IMR-90 (cell line): ENCODE results near the gene PCIF1. TPM values are rescaled to one million over a fixed set of nuclear protein-coding genes. Genes with fewer than 3 reads are reported as not detected.

Experiments used
- ATAC-seq: fragments of 200-7000 bp; cut with Tn5 transposase; 2 replicates; pipeline ENCODE4 v1.9.1; 2020; ENCODE audit warnings: low read depth, mild to moderate bottlenecking, moderate library complexity
- BruUV-seq: library from RNA; stranded (reverse); fragments of 400-500 nt; replicated peaks from 2 replicates; lab custom pipeline; 2021; lab: Mats Ljungman, UMichigan
- CTCF ChIA-PET: fragments of 300-600 bp; formaldehyde crosslinking; extraction: SDS; loops from one replicate; lab custom pipeline; 2021; ENCODE audit warnings: antibody characterized with exemption; lab: Yijun Ruan, JAX
- POLR2A ChIA-PET: fragments of 300-600 bp; sonication (Branson Sonifier 250); formaldehyde crosslinking; loops from one replicate; lab custom pipeline; 2022; ENCODE audit warnings: antibody characterized with exemption; ENCODE audit not compliant: unreplicated experiment; lab: Charles Lee
- DNase-seq: peaks from one replicate; pipeline ENCODE4 v3.0.0; 2013
- H2AFZ ChIP-seq: replicated peaks from 2 replicates; pipeline ENCODE3; 2013; ENCODE audit warnings: low read length, mild to moderate bottlenecking; ENCODE audit not compliant: poor library complexity
- H2AK5ac ChIP-seq: 2 replicates; pipeline ENCODE4 v1.6.1; 2013; ENCODE audit warnings: low read depth, low read length, inconsistent platforms
- H2AK9ac ChIP-seq: replicated peaks from 2 replicates; pipeline ENCODE3; 2013; ENCODE audit warnings: mild to moderate bottlenecking, low read depth, low read length, moderate library complexity; ENCODE audit not compliant: poor library complexity
- H2BK120ac ChIP-seq: 2 replicates; pipeline ENCODE4 v1.6.1; 2013; ENCODE audit warnings: low read depth, low read length, inconsistent platforms
- H2BK15ac ChIP-seq: 3 replicates; pipeline ENCODE4 v1.6.1; 2013; ENCODE audit warnings: low read depth, low read length, inconsistent platforms
- H2BK20ac ChIP-seq: 2 replicates; pipeline ENCODE4 v1.6.1; 2013; ENCODE audit warnings: low read depth, mild to moderate bottlenecking, inconsistent platforms, low read length, moderate library complexity
- H2BK5ac ChIP-seq: 2 replicates; pipeline ENCODE4 v1.6.1; 2013; ENCODE audit warnings: mild to moderate bottlenecking, low read depth, low read length, inconsistent platforms; ENCODE audit not compliant: poor library complexity, severe bottlenecking
- H3K14ac ChIP-seq: replicated peaks from 2 replicates; pipeline ENCODE4 v1.6.1; 2013; ENCODE audit warnings: low read depth, low read length, inconsistent platforms
- H3K18ac ChIP-seq: 2 replicates; pipeline ENCODE4 v1.6.1; 2013; ENCODE audit warnings: low read depth, low read length, control low read depth
- H3K23ac ChIP-seq: 2 replicates; pipeline ENCODE4 v1.6.1; 2013; ENCODE audit warnings: low read depth, low read length, inconsistent platforms
- H3K27ac ChIP-seq: 2 replicates; pipeline ENCODE4 v1.5.1; 2013; ENCODE audit warnings: mild to moderate bottlenecking, control low read depth, low read length; ENCODE audit not compliant: insufficient read depth
- H3K27me3 ChIP-seq: 2 replicates; pipeline ENCODE4 v1.6.1; 2013; ENCODE audit warnings: low read length; ENCODE audit not compliant: control insufficient read depth, insufficient read depth
- H3K36me3 ChIP-seq: 2 replicates; pipeline ENCODE4 v1.6.1; 2013; ENCODE audit warnings: low read length, mixed read lengths; ENCODE audit not compliant: control insufficient read depth, insufficient read depth
- H3K4ac ChIP-seq: 2 replicates; pipeline ENCODE4 v1.6.1; 2013; ENCODE audit warnings: low read depth, low read length, inconsistent platforms
- H3K4me1 ChIP-seq: 2 replicates; pipeline ENCODE4 v1.6.1; 2013; ENCODE audit warnings: low read length, mixed read lengths; ENCODE audit not compliant: control insufficient read depth, insufficient read depth
- H3K4me2 ChIP-seq: 2 replicates; pipeline ENCODE4 v1.6.1; 2013; ENCODE audit warnings: low read depth, mild to moderate bottlenecking, control low read depth, low read length, moderate library complexity
- H3K4me3 ChIP-seq: 2 replicates; pipeline ENCODE4 v1.5.1; 2013; ENCODE audit warnings: low read depth, mild to moderate bottlenecking, control low read depth, low read length, moderate library complexity; ENCODE audit not compliant: insufficient read depth
- H3K56ac ChIP-seq: 2 replicates; pipeline ENCODE4 v1.6.1; 2013; ENCODE audit warnings: low read length, inconsistent platforms; ENCODE audit not compliant: insufficient read depth; ENCODE audit errors: extremely low read depth
- H3K79me1 ChIP-seq, 2 experiments: 2 replicates each; pipeline ENCODE4 v1.6.1; 2013; ENCODE audit warnings: low read length in 2 of 2, inconsistent platforms in 1 of 2, low read depth in 1 of 2
- H3K9ac ChIP-seq: 2 replicates; pipeline ENCODE4 v1.6.1; 2013; ENCODE audit warnings: low read depth, low read length, control low read depth
- H3K9me1 ChIP-seq: 2 replicates; pipeline ENCODE4 v1.6.1; 2013; ENCODE audit warnings: low read length, inconsistent platforms; ENCODE audit not compliant: insufficient read depth
- H3K9me3 ChIP-seq: 2 replicates; pipeline ENCODE4 v1.6.1; 2013; ENCODE audit warnings: low read length; ENCODE audit not compliant: control insufficient read depth, insufficient read depth
- H4K20me1 ChIP-seq: 2 replicates; pipeline ENCODE4 v1.6.1; 2013; ENCODE audit warnings: low read length, inconsistent platforms; ENCODE audit not compliant: insufficient read depth
- H4K5ac ChIP-seq: 2 replicates; pipeline ENCODE4 v1.6.1; 2013; ENCODE audit warnings: mild to moderate bottlenecking, low read depth, low read length, control low read depth
- H4K8ac ChIP-seq, 2 experiments: 2 replicates each; pipeline ENCODE4 v1.6.1; 2013; ENCODE audit warnings: low read depth in 2 of 2, low read length in 2 of 2, control low read depth in 1 of 2, inconsistent platforms in 1 of 2
- H4K91ac ChIP-seq: 2 replicates; pipeline ENCODE4 v1.6.1; 2013; ENCODE audit warnings: low read depth, low read length, inconsistent platforms; ENCODE audit not compliant: insufficient read depth
- BHLHE40 ChIP-seq: fragments of 150-350 bp; IDR thresholded peaks from 2 replicates; pipeline ENCODE4 v1.6.1; 2016; ENCODE audit warnings: mild to moderate bottlenecking, low read depth, low read length
- FOS ChIP-seq: fragments of 150-350 bp; IDR thresholded peaks from 2 replicates; pipeline ENCODE4 v1.6.1; 2016; ENCODE audit warnings: low read depth, low read length
- MAFK ChIP-seq: IDR thresholded peaks from 2 replicates; pipeline ENCODE4 v1.6.1; 2012; ENCODE audit warnings: low read depth, low read length, improper control_type of control experiment
- MAZ ChIP-seq: IDR thresholded peaks from 2 replicates; pipeline ENCODE4 v1.6.1; 2012; ENCODE audit warnings: low read depth, mild to moderate bottlenecking, low read length, improper control_type of control experiment, moderate library complexity, borderline replicate concordance
- NFE2L2 ChIP-seq: fragments of 150-350 bp; IDR thresholded peaks from 2 replicates; pipeline ENCODE4 v1.6.1; 2016; ENCODE audit warnings: low read depth, mild to moderate bottlenecking, low read length
- POLR2A ChIP-seq: IDR thresholded peaks from 2 replicates; pipeline ENCODE4 v1.6.1; 2012; ENCODE audit warnings: mild to moderate bottlenecking, low read depth, low read length
- WGBS, 2 experiments: methylation state at CpG; one replicate each; pipeline versions ENCODE4 v1.1.5 to v1.1.7; 2013; ENCODE audit warnings: missing lambda C conversion rate in 2 of 2; ENCODE audit not compliant: insufficient read length in 1 of 2; ENCODE audit errors: extremely low coverage in 2 of 2; 5-methylcytosine and 5-hydroxymethylcytosine counted together
- dilution Hi-C: fragments of 300-500 bp; cut with HindIII; formaldehyde crosslinking; loops from one replicate; pipeline ENCODE4 v1.14.3; 2018; ENCODE audit warnings: low sequenced_read_pairs; ENCODE audit not compliant: unreplicated experiment
- in situ Hi-C: fragments of 300-500 bp; cut with MboI; formaldehyde crosslinking; loops from 3 replicates; pipeline ENCODE4 v1.14.3; 2019; ENCODE audit warnings: low sequenced_read_pairs, inconsistent platforms, mixed read lengths
- intact Hi-C: fragments of 100-400 bp; cut with micrococcal nuclease; formaldehyde crosslinking; loops from 2 replicates; pipeline ENCODE4 v1.10.0; 2022
- polyA plus RNA-seq, 3 experiments: library from polyadenylated mRNA; depleted of rRNA; stranded (reverse); fragments of >200 nt; gene quantifications; 2 replicates each; pipeline ENCODE4 v1.2.3, GENCODE V29; 2012; ENCODE audit warnings: low replicate concordance in 1 of 3
- total RNA-seq: library from RNA; depleted of rRNA; stranded (reverse); fragments of >200 nt; gene quantifications from 2 replicates; pipeline ENCODE4 v1.2.3, GENCODE V29; 2012
- TF ChIP-seq, protein P1 (sequence below): fragments of 150-350 bp; IDR thresholded peaks from 2 replicates; pipeline ENCODE4 v1.6.1; 2016; ENCODE audit warnings: low read depth, mild to moderate bottlenecking, low read length, moderate library complexity, borderline replicate concordance
- TF ChIP-seq, protein P2 (sequence below): conservative IDR thresholded peaks from 2 replicates; pipeline ENCODE4 v1.5.1; 2012; ENCODE audit warnings: mild to moderate bottlenecking, low read depth, low read length, improper control_type of control experiment

The PCIF1 gene
- total and polyA plus RNA-seq, 2 of the 4 experiments (the other 2 are of a cell fraction): 5.4 to 18.3 TPM

GRCh38 chr20:45886590-45887345 lies 47.7 kb upstream of the PCIF1 start (continued):
- TF ChIP-seq FOS: no peak

- no peak within 1 kb of the TSS for H3K23ac ChIP-seq
- H2AK5ac ChIP-seq: no peak within 1 kb of the TSS
- H2BK15ac ChIP-seq: no peak within 1 kb of the TSS
- peaks cover 3% of the 10 kb centered on the region; the same call in 1 of the 2 replicates for H4K20me1 ChIP-seq
- BruUV-seq: no TSS peak
- no peak within 1 kb of the TSS for H3K4me3 ChIP-seq
- no peak within 1 kb of the TSS for H3K4me2 ChIP-seq
- no peak within 1 kb of the TSS for H3K4ac ChIP-seq
- DNase-seq (no peak), ATAC-seq (no peak)
- no peak within 1 kb of the TSS for H3K56ac ChIP-seq
- POLR2A ChIA-PET: no interaction called here
- peaks cover 10 to 63% of the 10 kb centered on the region in 2 experiments; a peak in 3 of 4 replicates for H3K79me1 ChIP-seq
- no peak within 1 kb of the TSS for H2AK9ac ChIP-seq
- H3K9me1 ChIP-seq: peaks cover 5% of the 10 kb centered on the region
- H2BK120ac ChIP-seq: no peak within 1 kb of the TSS
- H3K14ac ChIP-seq: no peak within 1 kb of the TSS
- H3K36me3 ChIP-seq: peaks cover 26% of the 10 kb centered on the region
- peaks cover 5% of the 10 kb centered on the region; the same call in 1 of the 2 replicates for H3K4me1 ChIP-seq
- no peak within 1 kb of the TSS for H2AFZ ChIP-seq
- H3K27me3 ChIP-seq: no peaks in the 10 kb centered on the region
- WGBS, 2 experiments: no CpG with 5 or more reads among the region's 8 CpGs
- no peak within 1 kb of the TSS for H4K5ac ChIP-seq
- CTCF ChIA-PET: no interaction called here
- H4K91ac ChIP-seq: no peak within 1 kb of the TSS
- intact Hi-C loops (no loop called here), dilution Hi-C loops (no loop called here), in situ Hi-C loops (no loop called here)
- H3K18ac ChIP-seq: no peak within 1 kb of the TSS
- H2BK20ac ChIP-seq: no peak within 1 kb of the TSS
- H4K8ac ChIP-seq: no peak within 1 kb of the TSS
- no peak within 1 kb of the TSS for H2BK5ac ChIP-seq
- no peak for TF ChIP-seq NFE2L2
- no peak for TF ChIP-seq FOS
- TF ChIP-seq POLR2A: no peak
- TF ChIP-seq, protein P1, sequence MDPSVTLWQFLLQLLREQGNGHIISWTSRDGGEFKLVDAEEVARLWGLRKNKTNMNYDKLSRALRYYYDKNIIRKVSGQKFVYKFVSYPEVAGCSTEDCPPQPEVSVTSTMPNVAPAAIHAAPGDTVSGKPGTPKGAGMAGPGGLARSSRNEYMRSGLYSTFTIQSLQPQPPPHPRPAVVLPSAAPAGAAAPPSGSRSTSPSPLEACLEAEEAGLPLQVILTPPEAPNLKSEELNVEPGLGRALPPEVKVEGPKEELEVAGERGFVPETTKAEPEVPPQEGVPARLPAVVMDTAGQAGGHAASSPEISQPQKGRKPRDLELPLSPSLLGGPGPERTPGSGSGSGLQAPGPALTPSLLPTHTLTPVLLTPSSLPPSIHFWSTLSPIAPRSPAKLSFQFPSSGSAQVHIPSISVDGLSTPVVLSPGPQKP: no peak
- no peak for TF ChIP-seq MAZ
- TF ChIP-seq MAFK: no peak
- TF ChIP-seq, protein P2, sequence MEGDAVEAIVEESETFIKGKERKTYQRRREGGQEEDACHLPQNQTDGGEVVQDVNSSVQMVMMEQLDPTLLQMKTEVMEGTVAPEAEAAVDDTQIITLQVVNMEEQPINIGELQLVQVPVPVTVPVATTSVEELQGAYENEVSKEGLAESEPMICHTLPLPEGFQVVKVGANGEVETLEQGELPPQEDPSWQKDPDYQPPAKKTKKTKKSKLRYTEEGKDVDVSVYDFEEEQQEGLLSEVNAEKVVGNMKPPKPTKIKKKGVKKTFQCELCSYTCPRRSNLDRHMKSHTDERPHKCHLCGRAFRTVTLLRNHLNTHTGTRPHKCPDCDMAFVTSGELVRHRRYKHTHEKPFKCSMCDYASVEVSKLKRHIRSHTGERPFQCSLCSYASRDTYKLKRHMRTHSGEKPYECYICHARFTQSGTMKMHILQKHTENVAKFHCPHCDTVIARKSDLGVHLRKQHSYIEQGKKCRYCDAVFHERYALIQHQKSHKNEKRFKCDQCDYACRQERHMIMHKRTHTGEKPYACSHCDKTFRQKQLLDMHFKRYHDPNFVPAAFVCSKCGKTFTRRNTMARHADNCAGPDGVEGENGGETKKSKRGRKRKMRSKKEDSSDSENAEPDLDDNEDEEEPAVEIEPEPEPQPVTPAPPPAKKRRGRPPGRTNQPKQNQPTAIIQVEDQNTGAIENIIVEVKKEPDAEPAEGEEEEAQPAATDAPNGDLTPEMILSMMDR: no peak
- TF ChIP-seq BHLHE40: no peak
- no peak within 1 kb of the TSS for H3K27ac ChIP-seq
- H3K9me3 ChIP-seq: no peaks in the 10 kb centered on the region
- no peak within 1 kb of the TSS for H3K9ac ChIP-seq
Observed at GRCh38 chr20:45887346-45887715, 47.2 kb upstream of the PCIF1 start, which contains the start of gene SPATA25. Gene SPATA25 (minus strand): TSS chr20:45887622. CDS start chr20:45887590, 32 bp downstream.
